Mucosa of gallbladder (tissue), 1 donor: ENCODE data around the gene MILR1. TPM values are rescaled to one million over a fixed set of nuclear protein-coding genes. Genes with fewer than 3 reads are reported as not detected.
A peak's percentile ranks its signal among the peaks of the same experiment; 100 is the strongest.

Source experiments
- DNase-seq: peaks from one replicate; pipeline ENCODE4 v3.0.0-alpha.2; 2020; ENCODE audit warnings: low spot score
- total RNA-seq: library from RNA; stranded (reverse); gene quantifications from one replicate; pipeline ENCODE4 v1.2.1, GENCODE V29; 2021
- donor health status: DM: no; HTN: no; CAD: no.

The MILR1 gene
- total RNA-seq, 1 donor from 2014 or later = 8.3 TPM

DNA sequence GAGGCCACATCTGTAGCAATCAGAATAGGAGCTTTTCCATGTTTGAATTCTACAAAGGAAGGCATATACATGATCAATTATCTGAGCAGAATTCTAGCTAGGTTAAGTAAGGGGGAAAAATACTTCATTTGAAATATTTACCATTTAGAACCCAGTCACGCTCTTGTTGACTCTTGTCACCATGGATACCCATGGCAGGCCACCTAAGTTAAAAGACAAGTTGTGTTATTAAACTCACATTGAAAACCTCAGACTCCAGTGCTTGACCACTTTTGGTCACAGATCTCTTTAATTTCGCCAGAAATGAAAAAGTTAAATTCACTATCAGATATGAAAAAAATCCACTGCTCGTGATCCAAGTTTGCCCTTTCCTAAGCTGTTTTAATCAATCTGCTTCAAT, 53.1 kb downstream of the MILR1 start:
- DNase-seq = no peak

DNA sequence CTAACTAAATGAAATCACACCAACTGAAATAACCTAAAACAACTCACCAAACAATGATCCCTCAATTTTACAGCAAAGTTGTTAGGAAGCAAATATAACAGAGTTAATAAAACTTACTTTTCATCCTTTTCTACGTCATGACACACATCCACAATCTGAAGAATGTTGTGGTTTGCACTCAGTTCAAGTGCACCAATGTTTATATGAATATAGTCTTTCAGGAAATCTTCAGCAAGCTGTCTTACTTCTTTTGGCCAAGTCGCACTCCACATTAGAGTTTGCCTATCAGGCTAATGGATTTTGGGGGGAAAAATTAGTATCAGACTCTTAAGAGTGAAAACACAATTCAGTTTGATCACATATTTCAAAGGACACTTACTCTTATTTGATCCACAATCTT, 53.9 kb downstream of the MILR1 start:
- DNase-seq = no peak

DNA sequence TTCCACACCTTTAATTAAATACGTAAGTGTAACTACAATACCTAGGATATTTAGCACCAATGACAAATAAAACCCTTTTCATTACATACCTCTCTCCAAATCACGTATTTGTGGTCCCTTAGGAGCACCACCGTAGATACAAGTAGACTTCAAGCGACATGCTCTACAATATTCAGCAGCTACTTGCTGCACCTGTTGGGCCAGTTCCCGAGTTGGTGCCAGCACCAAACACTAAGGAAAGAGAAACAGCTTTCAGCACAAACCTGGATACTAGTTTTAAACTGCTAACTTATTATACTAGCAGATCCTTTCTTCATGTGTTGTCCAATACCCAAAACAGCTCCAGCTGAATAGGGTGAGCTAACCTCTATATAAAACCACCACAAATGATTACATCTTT, 54.4 kb downstream of the MILR1 start:
- DNase-seq = no peak

DNA sequence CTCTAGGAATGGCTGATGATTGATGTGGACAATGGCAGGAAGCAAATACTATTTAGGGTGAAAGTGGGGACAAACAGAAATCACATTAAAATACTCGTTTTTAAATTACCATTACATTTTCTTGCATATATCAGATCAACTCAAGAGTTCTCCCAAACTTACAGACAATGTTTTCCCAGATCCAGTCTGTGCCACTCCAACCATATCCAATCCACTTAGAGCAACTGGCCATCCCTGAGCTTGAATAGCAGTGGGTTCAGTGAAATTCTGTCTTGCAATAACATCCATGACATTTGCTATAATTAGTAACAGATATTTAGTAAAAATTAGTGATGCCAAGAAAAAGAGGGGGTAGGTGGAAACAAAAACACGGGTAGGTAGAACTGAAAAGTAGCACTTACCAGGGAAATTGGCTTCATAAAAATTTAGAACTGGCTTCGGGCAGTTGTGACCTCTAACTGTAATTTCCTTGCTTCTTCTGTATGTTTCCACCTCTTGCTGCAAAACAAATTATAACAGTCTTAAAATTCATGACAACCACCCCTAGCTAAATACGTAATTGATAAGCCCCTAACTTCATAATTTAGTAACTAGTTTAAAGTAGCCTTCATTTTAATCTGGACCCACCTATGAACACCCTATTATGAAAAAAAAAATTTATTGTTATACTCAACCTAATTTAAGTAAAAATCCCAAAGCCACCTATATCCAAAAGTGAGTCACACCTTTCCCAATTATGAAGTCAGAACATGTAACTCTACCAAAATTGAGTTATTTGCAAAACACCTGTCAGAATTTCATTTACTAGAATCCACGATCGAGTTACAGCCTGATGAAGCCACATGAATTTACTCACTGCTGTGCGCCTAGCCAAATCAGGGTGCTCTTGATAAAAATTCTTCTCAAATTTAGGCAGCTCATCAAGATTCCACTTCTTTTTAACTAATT, 55.2 kb downstream of the MILR1 start:
- DNase-seq = no peak

DNA sequence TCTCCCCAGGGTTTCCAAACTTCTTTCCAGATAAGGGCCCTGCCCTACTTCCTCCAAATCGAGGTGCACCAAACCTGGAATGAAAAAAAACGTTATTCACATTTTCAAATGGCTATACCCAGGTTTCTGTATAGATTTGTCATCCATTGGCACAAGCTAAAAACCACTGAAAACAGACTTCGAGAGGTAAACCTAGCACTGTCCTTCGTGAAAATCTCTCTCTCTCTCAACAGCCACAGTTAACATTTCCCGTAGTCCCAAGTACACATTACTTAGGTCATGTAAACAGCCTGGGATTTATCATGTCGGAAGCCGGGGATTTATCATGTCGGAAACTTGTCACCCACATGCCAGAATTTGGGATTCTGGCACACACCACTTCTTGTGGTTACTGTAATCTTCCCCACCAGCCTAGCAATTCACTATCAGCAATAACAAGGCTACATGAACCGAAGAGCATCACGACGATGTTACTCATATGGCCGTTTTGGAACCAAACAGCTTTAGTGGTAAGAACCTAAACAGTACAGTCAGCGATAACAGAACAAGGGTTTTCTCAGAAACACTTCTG, 55.9 kb downstream of the MILR1 start:
- no peak for DNase-seq

DNA sequence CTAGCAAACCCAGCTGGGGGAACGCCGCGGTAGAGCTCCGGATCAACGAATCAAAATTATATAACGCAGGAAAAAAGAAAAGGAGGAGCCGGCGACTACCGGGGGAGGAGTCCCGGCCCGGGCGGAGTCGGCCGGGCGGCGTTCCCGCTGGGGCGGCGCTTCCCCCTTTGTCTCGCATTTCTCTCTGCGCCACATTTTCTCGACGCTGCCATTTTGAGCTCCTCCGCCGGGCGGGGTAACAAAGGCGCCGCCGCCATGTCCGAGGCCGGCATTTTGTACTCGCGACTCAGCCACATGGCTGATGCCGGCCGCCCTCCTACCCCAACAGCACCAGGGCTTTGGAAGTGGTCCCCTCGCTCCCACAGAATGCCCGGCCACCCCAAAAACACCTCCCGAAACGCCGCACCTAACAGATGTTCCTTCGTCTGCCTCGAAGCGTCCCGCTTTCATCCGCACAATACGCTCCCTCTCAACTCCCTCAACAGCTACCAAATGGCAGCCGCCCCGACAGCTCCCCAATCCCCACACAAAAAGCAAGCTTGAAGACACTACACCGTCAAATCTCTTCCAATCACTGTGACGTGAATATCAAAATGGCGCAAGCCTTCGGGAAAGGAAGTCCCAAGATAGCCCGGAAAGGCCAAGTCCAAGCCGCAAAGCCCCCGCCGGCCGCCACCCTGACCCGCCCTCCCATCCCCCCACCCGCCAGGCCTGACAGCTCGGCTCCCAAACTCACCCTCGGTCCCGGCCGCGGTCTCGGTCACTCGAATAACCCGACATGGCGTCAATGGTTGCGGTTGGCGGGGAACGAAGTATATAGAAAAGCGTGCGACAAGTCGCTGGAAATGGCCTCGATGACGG, 56.7 kb downstream of the MILR1 start:
- DNase-seq = peak; percentile 94

DNA sequence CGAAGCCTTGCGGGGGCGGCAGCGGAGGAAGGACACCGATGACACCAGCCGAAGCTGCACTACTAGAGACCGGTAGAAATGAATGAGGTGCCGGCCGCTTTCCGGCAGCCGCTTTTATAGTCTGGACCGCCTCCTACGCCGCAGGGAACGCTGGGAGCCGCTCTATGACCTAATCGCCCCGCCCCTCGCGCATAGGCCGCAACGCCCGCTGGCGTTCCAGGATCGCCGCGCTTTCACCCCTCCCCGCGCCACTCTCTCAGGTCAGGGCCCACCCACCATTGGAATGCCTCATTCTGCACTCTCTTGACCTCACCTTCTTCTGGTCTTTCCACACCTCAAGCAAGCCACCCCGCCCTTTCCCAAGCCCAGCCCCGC, 57.3 kb downstream of the MILR1 start, which contains the start of gene DDX5:
TSS of gene DDX5 (minus strand) at position 89 of the 375 bp plus-strand sequence. CDS start 170 bp downstream, outside the sequence.
- DNase-seq = peak; percentile 98

DNA sequence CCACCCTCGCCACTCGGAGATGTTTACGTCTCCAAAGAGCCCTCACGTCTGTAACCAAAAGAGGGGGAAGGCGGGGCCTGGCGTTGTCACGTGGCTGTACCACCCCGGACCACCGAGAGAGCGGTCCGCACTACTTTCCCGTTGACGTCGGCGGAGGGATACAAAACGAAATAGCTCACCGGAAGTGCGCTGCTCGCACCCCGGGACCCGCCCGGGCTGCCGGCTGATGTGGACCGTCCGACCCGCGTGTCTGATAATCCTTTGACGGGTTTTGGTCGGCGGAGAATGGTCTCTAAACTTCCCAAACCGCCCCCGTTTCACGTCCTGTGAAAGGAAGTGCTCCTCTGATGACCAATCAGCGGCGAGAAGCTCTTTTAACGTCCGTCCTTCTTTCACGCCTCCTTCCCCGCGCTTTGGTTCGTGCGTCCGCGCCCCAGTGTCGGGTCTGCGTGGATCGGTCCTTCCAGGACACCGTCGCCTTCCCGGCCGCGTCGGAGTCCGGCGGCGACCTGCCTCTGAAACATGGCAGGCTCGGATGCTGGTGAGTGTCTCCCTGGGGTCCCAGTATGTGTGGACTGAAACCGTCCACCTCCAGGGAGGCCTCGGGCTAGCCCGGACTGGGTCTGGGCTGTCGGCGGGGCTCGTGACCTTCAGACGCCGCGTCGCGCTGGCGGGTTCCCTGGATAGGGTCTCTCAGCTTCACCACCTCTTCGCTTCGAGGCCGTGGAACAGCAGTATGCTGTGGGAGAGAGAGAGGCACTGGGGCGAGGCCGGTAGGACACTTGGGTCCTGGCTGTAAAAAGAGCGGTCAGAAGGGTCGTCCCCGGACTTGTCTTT, 57.9 kb downstream of the MILR1 start, which contains the start of gene CEP95:
TSS of gene CEP95 (plus strand) at position 402 of the 837 bp plus-strand sequence. CDS start at position 523, 121 bp downstream.
- DNase-seq = peak; percentile 96

DNA sequence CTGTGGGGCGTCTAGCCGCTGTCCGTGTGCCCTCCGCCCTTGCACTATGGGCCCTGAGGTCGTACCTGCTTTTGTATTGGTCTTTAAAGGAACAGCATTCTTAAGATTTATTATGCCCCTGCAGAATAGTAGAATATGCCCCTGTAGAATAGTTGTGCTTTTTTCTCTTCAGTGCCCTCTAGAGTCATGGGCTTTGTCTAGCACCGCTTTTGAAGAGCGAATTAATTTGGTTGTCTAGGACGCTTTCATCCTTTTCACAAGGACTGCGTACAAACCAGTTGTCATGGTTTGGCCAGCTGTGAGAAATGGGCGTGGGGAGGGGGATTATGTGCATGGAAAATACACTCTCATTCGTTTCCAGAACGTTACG, 58.5 kb downstream of the MILR1 start:
- peak; percentile 33 for DNase-seq

DNA sequence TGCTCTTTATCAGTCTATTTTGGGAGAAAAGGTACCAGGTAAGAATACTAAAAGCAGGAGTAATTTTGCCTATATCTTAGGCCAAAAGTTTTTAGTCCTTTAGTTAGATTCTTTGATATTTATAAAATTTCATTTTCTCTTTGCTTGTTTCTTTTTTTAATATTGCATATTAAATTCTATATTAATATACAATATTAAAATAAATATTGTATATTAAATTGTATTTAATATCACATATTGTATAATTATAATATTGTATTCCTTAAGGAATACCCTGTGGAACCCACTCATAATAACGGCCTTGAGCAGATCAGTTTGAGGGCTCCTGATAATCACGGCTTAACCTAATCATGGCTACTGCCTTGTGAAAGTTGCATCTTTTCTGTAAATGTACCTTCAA, 59.8 kb downstream of the MILR1 start:
- DNase-seq = no peak

DNA sequence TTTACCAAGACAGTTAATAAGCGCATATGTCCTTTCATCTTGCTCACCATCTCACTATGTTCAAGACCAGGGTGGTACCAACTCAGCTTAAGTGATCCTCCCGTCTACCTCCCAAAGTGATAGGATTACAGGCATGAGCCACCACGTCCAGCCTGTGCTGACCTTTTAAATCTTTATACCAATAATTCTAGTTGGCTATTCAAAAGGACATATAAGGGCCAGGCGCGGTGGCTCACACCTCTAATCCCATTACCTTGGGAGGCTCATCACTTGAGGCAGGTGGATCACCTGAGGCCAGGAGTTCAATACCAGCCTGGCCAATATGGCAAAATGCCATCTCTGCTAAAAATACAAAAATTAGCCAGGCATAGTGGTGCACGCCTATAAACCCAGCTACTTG, 60.3 kb downstream of the MILR1 start:
- no peak for DNase-seq

DNA sequence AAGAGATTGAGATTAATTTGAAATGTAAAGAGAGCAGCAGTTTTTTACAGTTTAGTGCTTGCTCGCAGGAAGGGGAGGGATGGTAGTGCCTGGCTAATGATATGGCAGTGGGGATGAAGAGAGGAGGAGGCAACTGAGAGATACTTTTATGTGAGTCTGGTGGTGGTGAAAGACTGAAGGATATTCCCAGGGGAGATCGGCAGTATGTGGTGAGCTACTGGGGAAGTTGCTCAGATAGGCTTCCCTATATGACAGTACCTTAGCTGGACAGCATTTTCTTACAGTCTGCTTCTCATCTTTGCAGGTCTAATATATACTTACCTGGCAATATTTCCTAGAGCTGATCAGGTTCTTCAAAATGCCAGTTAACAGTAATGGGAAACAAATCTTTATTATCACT, 66.5 kb downstream of the MILR1 start:
- no peak for DNase-seq

DNA sequence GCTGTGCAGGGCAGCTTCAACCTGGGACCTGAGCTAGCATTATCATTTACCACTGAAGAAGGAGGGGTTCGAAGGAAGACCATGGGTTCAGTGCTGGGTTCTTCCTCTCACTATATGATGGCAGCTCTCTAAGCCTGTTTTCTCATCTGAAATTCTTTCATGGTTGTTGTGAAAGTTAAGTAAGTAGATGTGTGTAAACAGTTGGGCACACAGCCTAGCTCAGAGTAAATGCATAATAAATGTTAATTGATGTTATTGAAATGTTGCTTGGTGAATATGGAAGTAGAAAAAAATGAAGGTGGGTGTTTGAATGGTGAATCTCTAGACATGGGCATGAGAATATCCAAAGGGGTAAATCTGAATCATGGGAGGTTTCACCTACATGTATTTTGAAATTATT, 66.9 kb downstream of the MILR1 start:
- no peak for DNase-seq

Other genes starting within 250 kb of the MILR1 start
- 74.9 TPM for gene TEX2, start 185.9 kb upstream of the MILR1 start, total RNA-seq
- 113 TPM for gene PECAM1, start 58.3 kb upstream of the MILR1 start, total RNA-seq
- gene POLG2, start 47.9 kb downstream of the MILR1 start, total RNA-seq = 16.9 TPM
- gene DDX5, start 57.2 kb downstream of the MILR1 start, total RNA-seq = 815 TPM
- gene CEP95, start 57.9 kb downstream of the MILR1 start, total RNA-seq = 29.7 TPM
- gene SMURF2, start 213.2 kb downstream of the MILR1 start, total RNA-seq = 22.2 TPM